Hepatocyte (in vitro differentiated cells): ENCODE data around the gene IP6K1.
"Not testable (repeated sequence)": the region's sequence is repeated elsewhere in the genome, so short reads cannot be mapped to it uniquely, and the experiment has no call there.

Source experiments
- CTCF ChIP-seq: fragments of 200-600 bp; sonication (generic); IDR thresholded peaks from 2 replicates; pipeline ENCODE4 v1.5.1; 2016; ENCODE audit warnings: antibody characterized with exemption, mild to moderate bottlenecking; ENCODE audit not compliant: poor library complexity
- EZH2 ChIP-seq: fragments of 200-600 bp; sonication (generic); IDR thresholded peaks from 2 replicates; pipeline ENCODE4 v1.6.1; 2016; ENCODE audit warnings: antibody characterized with exemption, mild to moderate bottlenecking, borderline replicate concordance
- EZH2phosphoT487 ChIP-seq: fragments of 200-600 bp; sonication (generic); IDR thresholded peaks from one replicate; pipeline ENCODE4 v1.6.1; 2018; ENCODE audit warnings: antibody characterized with exemption, mild to moderate bottlenecking, low read depth, moderate library complexity; ENCODE audit not compliant: unreplicated experiment, severe bottlenecking

DNA sequence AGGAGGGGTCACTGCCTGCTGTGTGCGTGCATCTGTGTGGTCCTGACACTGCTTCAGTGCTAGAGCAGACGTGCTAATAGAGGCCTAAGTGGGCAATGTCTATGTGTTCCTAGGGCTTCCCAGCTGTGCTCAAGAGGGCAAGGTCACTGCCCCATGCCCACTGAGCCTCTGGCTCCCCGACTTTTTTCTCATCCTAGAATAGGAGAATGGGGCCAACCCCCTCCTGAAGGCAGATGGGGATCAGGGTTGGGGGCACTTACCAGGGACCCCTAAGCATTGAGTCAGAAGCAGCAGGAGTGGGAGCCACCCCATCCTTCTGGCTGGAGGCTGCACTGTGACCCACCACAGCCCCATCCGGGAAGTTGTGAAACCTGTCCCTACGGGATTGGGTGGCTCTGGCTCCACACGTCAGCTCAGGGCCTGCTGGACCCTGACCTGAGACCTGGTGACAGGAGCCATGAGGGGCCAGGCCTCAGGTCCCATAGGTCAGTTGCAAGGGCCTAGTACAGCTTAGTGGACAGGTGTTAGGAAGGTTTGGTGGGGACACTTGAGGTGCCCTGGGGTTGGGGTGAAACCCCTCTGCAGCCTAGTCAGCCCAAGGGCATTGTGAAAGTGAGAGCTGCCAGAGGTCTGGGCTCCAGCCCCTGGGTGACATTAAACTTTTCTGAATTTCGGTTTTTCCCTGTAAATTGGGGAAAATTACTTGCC is 97.8 kb downstream of the IP6K1 start:
- not testable (repeated sequence) for TF ChIP-seq CTCF, EZH2phosphoT487, EZH2
